K562 (cell line): Measurements from ENCODE around the gene OTUD5. TPM values are rescaled to one million over a fixed set of nuclear protein-coding genes. Genes with fewer than 3 reads are reported as not detected.

Source experiments
- ATF2 ChIP-seq: sonication (generic); formaldehyde crosslinking; IDR thresholded peaks from 2 replicates; pipeline ENCODE4 v1.8.1; 2022; ENCODE audit warnings: missing genetic modification reagents
- CC2D1A ChIP-seq: fragments of 450-650 bp; IDR thresholded peaks from 2 replicates; pipeline ENCODE4 v1.6.1; 2017; ENCODE audit warnings: mild to moderate bottlenecking
- CSDE1 ChIP-seq, 2 experiments: fragments of 450-650 bp; IDR thresholded peaks; 2 replicates each; pipeline ENCODE4 v1.6.1; 2016; ENCODE audit warnings: mild to moderate bottlenecking in 1 of 2
- FIP1L1 ChIP-seq: fragments of 200-400 bp; formaldehyde crosslinking; IDR thresholded peaks from 2 replicates; pipeline ENCODE4 v1.6.1; 2018; ENCODE audit warnings: mild to moderate bottlenecking, low read depth, low read length; ENCODE audit not compliant: poor library complexity, severe bottlenecking
- FOXJ3 ChIP-seq: sonication (generic); formaldehyde crosslinking; IDR thresholded peaks from 2 replicates; pipeline ENCODE4 v1.4.0; 2020; ENCODE audit warnings: mild to moderate bottlenecking, missing genetic modification reagents
- GATA2 ChIP-seq: sonication (generic); formaldehyde crosslinking; IDR thresholded peaks from 2 replicates; pipeline ENCODE4 v1.4.0; 2020; ENCODE audit warnings: mild to moderate bottlenecking, missing genetic modification reagents
- HINFP ChIP-seq: fragments of 450-650 bp; conservative IDR thresholded peaks from 2 replicates; pipeline ENCODE4 v1.6.1; 2016; ENCODE audit warnings: missing genetic modification characterization, low read depth, mild to moderate bottlenecking, control low read depth, missing compliant biosample characterization
- HMGXB4 ChIP-seq: sonication (generic); formaldehyde crosslinking; IDR thresholded peaks from 2 replicates; pipeline ENCODE4 v1.8.1; 2023; ENCODE audit warnings: mild to moderate bottlenecking, missing genetic modification reagents
- JUN ChIP-seq, 2 experiments: sonication (generic) in 1 of 2; formaldehyde crosslinking in 1 of 2; IDR thresholded peaks; 2 replicates each; pipeline versions ENCODE4 v1.6.1 to v1.8.0; 2012 to 2022; ENCODE audit warnings: borderline replicate concordance in 2 of 2, mild to moderate bottlenecking in 2 of 2, improper control_type of control experiment in 1 of 2, low read depth in 1 of 2, low read length in 1 of 2, missing genetic modification reagents in 1 of 2
- KDM1A ChIP-seq, 2 experiments: fragments of 450-650 bp; IDR thresholded peaks; 2 replicates each; pipeline ENCODE4 v1.6.1; 2016; ENCODE audit warnings: mild to moderate bottlenecking in 2 of 2
- MCM2 ChIP-seq: fragments of 450-650 bp; IDR thresholded peaks from 2 replicates; pipeline ENCODE4 v1.6.1; 2017; ENCODE audit warnings: low read depth, mild to moderate bottlenecking
- RB1 ChIP-seq: fragments of 450-650 bp; IDR thresholded peaks from 2 replicates; pipeline ENCODE4 v1.6.1; 2017; ENCODE audit warnings: low read depth, mild to moderate bottlenecking
- SIN3A ChIP-seq, 2 experiments: fragments of 150-350 bp in 1 of 2; IDR thresholded peaks; 2 replicates each; pipeline ENCODE4 v1.6.1; 2011 to 2016; ENCODE audit warnings: borderline replicate concordance in 2 of 2, low read depth in 2 of 2, low read length in 2 of 2, mild to moderate bottlenecking in 2 of 2, moderate library complexity in 2 of 2; ENCODE audit not compliant: control insufficient read depth in 1 of 2
- SNIP1 ChIP-seq: fragments of 450-650 bp; IDR thresholded peaks from 2 replicates; pipeline ENCODE4 v1.7.1; 2017; ENCODE audit warnings: low read depth, mild to moderate bottlenecking
- TRIM25 ChIP-seq: fragments of 450-650 bp; IDR thresholded peaks from 2 replicates; pipeline ENCODE4 v1.7.0; 2016; ENCODE audit warnings: borderline replicate concordance
- ZEB2 ChIP-seq: fragments of 450-650 bp; IDR thresholded peaks from 2 replicates; pipeline ENCODE4 v1.6.1; 2016
- ZFPM2 ChIP-seq: fragments of 250-450 bp; sonication (Bioruptor Pico); IDR thresholded peaks from 2 replicates; pipeline ENCODE4 v1.5.1; 2022; ENCODE audit warnings: mild to moderate bottlenecking
- ZNF165 ChIP-seq: fragments of 250-450 bp; sonication (Bioruptor Pico); IDR thresholded peaks from 2 replicates; pipeline ENCODE4 v1.4.0; 2020; ENCODE audit warnings: borderline replicate concordance
- ZNF253 ChIP-seq: fragments of 250-450 bp; sonication (Bioruptor Pico); conservative IDR thresholded peaks from 2 replicates; pipeline ENCODE4 v1.6.1; 2021; ENCODE audit warnings: mild to moderate bottlenecking
- polyA plus RNA-seq, 8 experiments: library from polyadenylated mRNA; depleted of rRNA in 4 of 8; stranded (reverse) in 5 of 8; unstranded in 3 of 8; fragments of >200 nt; fragmentation: Nextera tagmentation in 2 of 8; fragmentation: Illumina TruSeq in 1 of 8; extraction: Ambion mirVana in 2 of 8; extraction: Trizol in 1 of 8; gene quantifications; 2 replicates each; pipeline versions ENCODE4 v1.2.1 to v1.2.3, GENCODE V29; 2011 to 2014; ENCODE audit warnings: inconsistent platforms in 1 of 8, missing spikeins in 1 of 8
- total RNA-seq, 7 experiments: library from RNA; depleted of rRNA in 6 of 7; stranded (reverse); fragments of >200 nt in 6 of 7; fragmentation: Illumina TruSeq in 2 of 7; extraction: Trizol in 2 of 7; gene quantifications; 2 replicates each; pipeline versions ENCODE4 v1.2.1 to v1.2.3, GENCODE V29; 2011 to 2021; ENCODE audit warnings: low replicate concordance in 1 of 7

The OTUD5 gene
- total and polyA plus RNA-seq, 9 of the 15 experiments (the other 6 are each of a cell fraction or from before 2014, with no cell fraction given), result 3.6 to 102 (median 59.0) TPM

- TF ChIP-seq SIN3A (IDR thresholded peaks at IDR 0.05; ENCODE audit: borderline replicate concordance in 2 of 2, control insufficient read depth in 1 of 2, low read depth in 2 of 2, low read length in 2 of 2) (no peak; a peak in 1 of 4 replicates), ZNF165 (CRISPR knock-in tag) (no peak), HINFP (tag) (no peak), MCM2 (no peak), CC2D1A (no peak), FIP1L1 (no peak), GATA2 (CRISPR knock-in tag) (no peak), ATF2 (CRISPR knock-in tag) (no peak), TRIM25 (no peak), CSDE1 (IDR thresholded peaks at IDR 0.05) (no peak), HMGXB4 (no peak), ZFPM2 (CRISPR knock-in tag) (no peak), RB1 (no peak), SNIP1 (no peak), FOXJ3 (CRISPR knock-in tag) (no peak), KDM1A (IDR thresholded peaks at IDR 0.05) (peak; percentile 11 to 44; a peak in 1 of 4 replicates), ZNF253 (CRISPR knock-in tag) (no peak), JUN (IDR thresholded peaks at IDR 0.05; ENCODE audit: borderline replicate concordance, low read depth, low read length) (no peak), JUN (CRISPR knock-in tag; IDR thresholded peaks at IDR 0.05; ENCODE audit: borderline replicate concordance) (no peak), ZEB2 (no peak)
Observed at GRCh38 chrX:48937054-48937907, 20.1 kb downstream of the OTUD5 start (continued).
